GM23338 (cell line): ENCODE measurements around the gene TRPM3. TPM values are rescaled to one million over a fixed set of nuclear protein-coding genes. Genes with fewer than 3 reads are reported as not detected.

Source experiments
- ATAC-seq: fragments of 200-7000 bp; cut with Tn5 transposase; 3 replicates; pipeline ENCODE4 v1.9.1; 2020
- DNase-seq: peaks from one replicate; pipeline ENCODE4 v3.0.0-alpha.2; 2015; ENCODE audit warnings: low spot score
- H2AFZ ChIP-seq: fragments of 200-600 bp; sonication (generic); 2 replicates; pipeline ENCODE4 v1.8.0; 2016; ENCODE audit warnings: antibody characterized with exemption, mild to moderate bottlenecking, moderate library complexity
- H3F3A ChIP-seq: fragments of 200-600 bp; sonication (generic); replicated peaks from 2 replicates; pipeline ENCODE4 v1.8.0; 2017; ENCODE audit warnings: antibody characterized with exemption, mixed run types, low read depth
- H3K27ac ChIP-seq: fragments of 200-600 bp; sonication (generic); 2 replicates; pipeline ENCODE4 v1.6.1; 2016; ENCODE audit warnings: low read depth
- H3K27me3 ChIP-seq: fragments of 200-600 bp; sonication (generic); 2 replicates; pipeline ENCODE4 v1.8.0; 2016; ENCODE audit warnings: mild to moderate bottlenecking, mixed run types, moderate library complexity; ENCODE audit not compliant: insufficient read depth
- H3K36me3 ChIP-seq: fragments of 200-600 bp; sonication (generic); 2 replicates; pipeline ENCODE4 v1.8.0; 2016; ENCODE audit warnings: mild to moderate bottlenecking; ENCODE audit not compliant: insufficient read depth
- H3K4me1 ChIP-seq: fragments of 200-600 bp; sonication (generic); 2 replicates; pipeline ENCODE4 v1.8.0; 2016; ENCODE audit warnings: mild to moderate bottlenecking, moderate library complexity; ENCODE audit not compliant: insufficient read depth
- H3K4me2 ChIP-seq: fragments of 200-600 bp; sonication (generic); 2 replicates; pipeline ENCODE4 v1.7.1; 2017; ENCODE audit warnings: mixed run types
- H3K4me3 ChIP-seq: fragments of 200-600 bp; sonication (generic); 2 replicates; pipeline ENCODE4 v1.6.1; 2016; ENCODE audit warnings: mixed run types
- H3K79me2 ChIP-seq: fragments of 200-600 bp; sonication (generic); replicated peaks from 2 replicates; pipeline ENCODE4 v1.8.0; 2017; ENCODE audit warnings: mild to moderate bottlenecking; ENCODE audit not compliant: insufficient read depth
- H3K9me2 ChIP-seq: fragments of 200-600 bp; sonication (generic); 2 replicates; pipeline ENCODE4 v1.8.0; 2017; ENCODE audit not compliant: insufficient read depth
- H4K20me1 ChIP-seq: fragments of 200-600 bp; sonication (generic); replicated peaks from 2 replicates; pipeline ENCODE4 v1.8.0; 2017; ENCODE audit warnings: mild to moderate bottlenecking; ENCODE audit not compliant: insufficient read depth
- H3K27ac Mint-ChIP-seq: 2 replicates; pipeline ENCODE4 v1.8.0; 2020; ENCODE audit warnings: inconsistent platforms, mild to moderate bottlenecking, moderate library complexity, mixed read lengths
- H3K27me3 Mint-ChIP-seq: 3 replicates; pipeline ENCODE4 v1.8.0; 2022; ENCODE audit warnings: low read depth, mild to moderate bottlenecking, moderate library complexity, mixed read lengths, inconsistent platforms; ENCODE audit not compliant: insufficient read depth, poor library complexity
- H3K36me3 Mint-ChIP-seq: 3 replicates; pipeline ENCODE4 v1.8.0; 2021; ENCODE audit warnings: low read depth, mild to moderate bottlenecking, inconsistent platforms, moderate library complexity, mixed read lengths
- H3K4me1 Mint-ChIP-seq: 3 replicates; pipeline ENCODE4 v1.8.0; 2020; ENCODE audit warnings: mild to moderate bottlenecking, inconsistent platforms, mixed read lengths
- H3K4me3 Mint-ChIP-seq: 3 replicates; pipeline ENCODE4 v1.8.0; 2021; ENCODE audit warnings: moderate library complexity, mild to moderate bottlenecking, inconsistent platforms, mixed read lengths
- H3K9me3 Mint-ChIP-seq: 3 replicates; pipeline ENCODE4 v1.8.0; 2020; ENCODE audit warnings: moderate library complexity, mild to moderate bottlenecking, inconsistent platforms, mixed read lengths
- CTCF ChIP-seq, 2 experiments: fragments of 200-600 bp in 1 of 2; sonication (generic) in 1 of 2; conservative IDR thresholded peaks; 2 replicates each; pipeline versions ENCODE4 v1.5.1 to v1.6.1; 2016 to 2017; ENCODE audit warnings: antibody characterized with exemption in 2 of 2, low read depth in 2 of 2, mild to moderate bottlenecking in 2 of 2, moderate library complexity in 1 of 2
- EZH2 ChIP-seq: fragments of 200-600 bp; sonication (generic); IDR thresholded peaks from one replicate; pipeline ENCODE4 v1.8.0; 2017; ENCODE audit warnings: antibody characterized with exemption, mild to moderate bottlenecking, low read depth; ENCODE audit not compliant: unreplicated experiment
- EZH2phosphoT487 ChIP-seq: fragments of 200-600 bp; sonication (generic); IDR thresholded peaks from one replicate; pipeline ENCODE4 v1.8.1; 2018; ENCODE audit warnings: antibody characterized with exemption; ENCODE audit not compliant: unreplicated experiment
- REST ChIP-seq: IDR thresholded peaks from one replicate; pipeline ENCODE4 v1.6.1; 2018; ENCODE audit warnings: antibody characterized with exemption; ENCODE audit not compliant: unreplicated experiment
- ZNF114 ChIP-seq: fragments of 250-450 bp; sonication (Bioruptor Pico); IDR thresholded peaks from 2 replicates; pipeline ENCODE4 v1.5.0; 2020; ENCODE audit warnings: mild to moderate bottlenecking, moderate library complexity
- microRNA counts: library from miRNA; unstranded; fragments of <30 nt; microRNA quantifications from one replicate; lab custom pipeline; 2017
- microRNA-seq: library from miRNA; unstranded; fragments of <30 nt; microRNA quantifications from one replicate; pipeline ENCODE4, GENCODE V29; 2017
- polyA plus RNA-seq: library from polyadenylated mRNA; unstranded; fragments of >200 nt; fragmentation: Nextera tagmentation; extraction: Ambion mirVana; gene quantifications from 2 replicates; pipeline ENCODE4 v1.2.1, GENCODE V29; 2016
- small RNA-seq: library from RNA; depleted of rRNA; stranded (forward); fragments of <200 nt; gene quantifications from one replicate; pipeline ENCODE3, GENCODE V24; 2014; ENCODE audit warnings: low replicate concordance
- total RNA-seq: library from RNA; depleted of rRNA; stranded (reverse); fragments of >200 nt; shearing (Covaris generic); gene quantifications from 2 replicates; pipeline ENCODE4 v1.2.3, GENCODE V29; 2014

The TRPM3 gene
- total and polyA plus RNA-seq, 2 experiments from 2014 or later, result 2.8 to 8.2 TPM

GRCh38 chr9:70479880-70480291, 641.5 kb downstream of the TRPM3 start:
- ATAC-seq (peak; percentile 86), DNase-seq (peak; percentile 56)
- no peak overlapping the region for H3K4me3 ChIP-seq
- H3K79me2 ChIP-seq, result no peaks in the 10 kb centered on the region
- H3K4me2 ChIP-seq, result peak overlapping the region; percentile 37; the same call in 1 of the 2 replicates
- no peaks in the 10 kb centered on the region for H3F3A ChIP-seq
- H3K4me1 ChIP-seq, result peaks cover 17% of the 10 kb centered on the region
- no peaks in the 10 kb centered on the region for H3K36me3 ChIP-seq
- peak overlapping the region; percentile 89 for H2AFZ ChIP-seq
- TF ChIP-seq ZNF114 (no peak), REST (no peak), CTCF (conservative IDR thresholded peaks at IDR 0.05; ENCODE audit: low read depth in 2 of 2) (no peak), EZH2phosphoT487 (no peak), EZH2 (no peak)
- Mint-ChIP-seq H3K27me3 (no peaks in the 10 kb centered on the region), H3K4me3 (peak overlapping the region; percentile 3; the same call in 2 of the 3 replicates), H3K4me1 (peaks cover 23% of the 10 kb centered on the region), H3K27ac (no peak overlapping the region), H3K36me3 (no peaks in the 10 kb centered on the region), H3K9me3 (no peaks in the 10 kb centered on the region)
- 0 out of 2 replicates have a peak, but pooled peaks cover 2% of the 10 kb centered on the region for H3K9me2 ChIP-seq
- no peaks in the 10 kb centered on the region for H3K27me3 ChIP-seq
- H4K20me1 ChIP-seq, result no peaks in the 10 kb centered on the region
- H3K27ac ChIP-seq, result no peak overlapping the region

MicroRNAs encoded within 50 kb of the gene (microRNA counts, 767-probe panel; counts per million panel counts)
- 7,665 counts per million, percentile 45 among the panel's probes with 10 or more counts for microRNA hsa-miR-204-5p (lab: Ali Mortazavi, UCI)

Small RNAs within 50 kb of the gene (microRNA-seq; reads per million reads assigned to microRNA genes)
- 62.4 reads per million, percentile 59 among the genes with 10 or more reads in this experiment for gene MIR204

Small RNAs within 50 kb of the gene (small RNA-seq; reads per million reads assigned to genes)
- gene MIR204, result 59.8 reads per million, percentile 99 among the genes with 10 or more reads in this experiment
- 0.10 reads per million for gene RN7SL726P
